T-cell (primary cell): ENCODE results near the gene STX8. TPM values are rescaled to one million over a fixed set of nuclear protein-coding genes. Genes with fewer than 3 reads are reported as not detected.

Source experiments
- ATAC-seq, 4 experiments: fragments of 200-7000 bp in 3 of 4; fragments of 150-1000 bp in 1 of 4; cut with Tn5 transposase; replicated peaks in 1 of 4; 1 replicate in 3 of 4; 2 replicates in 1 of 4; pipeline ENCODE4 v1.10.0; 2021; ENCODE audit warnings: moderate library complexity in 3 of 4, mild to moderate bottlenecking in 2 of 4, moderate number of reproducible peaks in 1 of 4
- CTCF ChIA-PET, 2 donors: fragments of 300-600 bp; sonication (Branson Sonifier 250); formaldehyde crosslinking; loops; one replicate each; lab custom pipeline; 2022; ENCODE audit warnings: antibody characterized with exemption in 2 of 2; lab: Charles Lee
- POLR2A ChIA-PET, 2 donors: fragments of 300-600 bp; sonication (Branson Sonifier 250); formaldehyde crosslinking; loops; one replicate each; lab custom pipeline; 2022; ENCODE audit warnings: antibody characterized with exemption in 2 of 2; lab: Charles Lee
- DNase-seq, 35 experiments: peaks; one replicate each; pipeline versions ENCODE4 v3.0.0 to v3.0.0-alpha.2; 2013 to 2023
- H3K27ac ChIP-seq: one replicate; pipeline ENCODE4 v1.5.1; 2013; ENCODE audit warnings: low read length
- H3K27me3 ChIP-seq, 2 experiments: replicated peaks in 1 of 2; 1 replicate in 1 of 2; 2 replicates in 1 of 2; pipeline versions ENCODE4 v1.6.1 to v1.7.0; 2013; ENCODE audit warnings: low read length in 1 of 2, mixed read lengths in 1 of 2; ENCODE audit not compliant: control insufficient read depth in 2 of 2, insufficient read depth in 2 of 2; ENCODE audit errors: extremely low read depth in 1 of 2
- H3K36me3 ChIP-seq, 2 donors: 1 replicate in 1 of 2; 2 replicates in 1 of 2; pipeline versions ENCODE4 v1.6.1 to v1.7.0; 2013; ENCODE audit warnings: low read length in 1 of 2; ENCODE audit not compliant: control insufficient read depth in 2 of 2, insufficient read depth in 1 of 2; ENCODE audit errors: extremely low read depth in 1 of 2
- H3K4me1 ChIP-seq, 2 experiments: 1 replicate in 1 of 2; 2 replicates in 1 of 2; pipeline versions ENCODE4 v1.6.1 to v1.7.0; 2013; ENCODE audit warnings: low read length in 2 of 2, mixed read lengths in 1 of 2; ENCODE audit not compliant: insufficient read depth in 2 of 2, control insufficient read depth in 1 of 2; ENCODE audit errors: extremely low read depth in 1 of 2
- H3K4me3 ChIP-seq, 2 donors: 1 replicate in 1 of 2; 2 replicates in 1 of 2; pipeline versions ENCODE4 v1.5.1 to v1.7.0; 2013; ENCODE audit warnings: mild to moderate bottlenecking in 2 of 2, low read length in 1 of 2, moderate library complexity in 1 of 2; ENCODE audit not compliant: control insufficient read depth in 1 of 2; ENCODE audit errors: extremely low read depth in 1 of 2
- H3K9me3 ChIP-seq: 2 replicates; pipeline ENCODE4 v1.7.0; 2013
- H3K27ac Mint-ChIP-seq, 2 donors: one replicate each; pipeline ENCODE4 v1.8.0; 2020 to 2021; ENCODE audit warnings: mild to moderate bottlenecking in 2 of 2, mixed read lengths in 2 of 2
- H3K27me3 Mint-ChIP-seq, 2 donors: one replicate each; pipeline ENCODE4 v1.8.0; 2021 to 2022; ENCODE audit warnings: mixed read lengths in 2 of 2
- H3K36me3 Mint-ChIP-seq: one replicate; pipeline ENCODE4 v1.8.0; 2021; ENCODE audit warnings: mixed read lengths
- H3K4me1 Mint-ChIP-seq, 3 donors: one replicate each; pipeline ENCODE4 v1.8.0; 2020 to 2022; ENCODE audit warnings: mixed read lengths in 3 of 3, mild to moderate bottlenecking in 1 of 3
- H3K4me3 Mint-ChIP-seq, 3 donors: one replicate each; pipeline ENCODE4 v1.8.0; 2020 to 2022; ENCODE audit warnings: mild to moderate bottlenecking in 3 of 3, mixed read lengths in 3 of 3, moderate library complexity in 3 of 3
- H3K9me3 Mint-ChIP-seq, 3 donors: one replicate each; pipeline ENCODE4 v1.8.0; 2020 to 2022; ENCODE audit warnings: mixed read lengths in 3 of 3
- WGBS: methylation state at CpG from one replicate; pipeline ENCODE4 v1.1.5; 2013; ENCODE audit warnings: missing lambda C conversion rate; ENCODE audit not compliant: insufficient coverage; 5-methylcytosine and 5-hydroxymethylcytosine counted together
- total RNA-seq, 35 experiments: library from RNA in 6 of 35; stranded (reverse) in 6 of 35; fragments of 120-200 nt in 1 of 35; gene quantifications; one replicate each; pipeline versions ENCODE4 v1.2.1 to v1.2.4 and lab custom pipeline; 2013 to 2026

STX8 gene
- total RNA-seq, 5 donors from 2014 or later (not counting 1 experiment from before 2014, with no cell fraction given): 34.1 to 65.2 (median 57.8) TPM

- Histone ChIP-seq H3K36me3 (no peaks in the 10 kb centered on the region), H3K4me1 (peaks cover 4 to 8% of the 10 kb centered on the region in 2 experiments), H3K9me3 (no peaks in the 10 kb centered on the region), H3K27me3 (no peaks in the 10 kb centered on the region), H3K27ac (no peak overlapping the region), H3K4me3 (no peak overlapping the region)
- WGBS: no CpG with 5 or more reads among the region's 8 CpGs
- ChIA-PET CTCF (interaction anchor here (0.6 to 0.7 kb wide), 2 partner anchors 98 to 158 kb away, joined by 4 to 5 read pairs; no protein-coding TSS in a partner anchor), POLR2A (no interaction called here)
- DNase-seq: peak in 27 of 35 experiments; percentile 2 to 49 (median 19)
- peak overlapping the region in 1 of 2 donors; percentile 24 for H3K27ac Mint-ChIP-seq
- ATAC-seq: peak in 3 of 4 experiments; percentile 67 to 75 (median 71)
- H3K9me3 Mint-ChIP-seq: no peaks in the 10 kb centered on the region
- H3K4me1 Mint-ChIP-seq: peaks cover 34 to 35% (median 35%) of the 10 kb centered on the region in 3 donors
- no peaks in the 10 kb centered on the region for H3K27me3 Mint-ChIP-seq
- no peaks in the 10 kb centered on the region for H3K36me3 Mint-ChIP-seq
- H3K4me3 Mint-ChIP-seq: no peak overlapping the region
Measured at GRCh38 chr17:9291912-9292560, 283.6 kb downstream of the STX8 start.

GRCh38 chr17:9290226-9290613, 285.4 kb downstream of the STX8 start:
- ATAC-seq: no peak
- H3K27ac ChIP-seq: no peak overlapping the region

DNA sequence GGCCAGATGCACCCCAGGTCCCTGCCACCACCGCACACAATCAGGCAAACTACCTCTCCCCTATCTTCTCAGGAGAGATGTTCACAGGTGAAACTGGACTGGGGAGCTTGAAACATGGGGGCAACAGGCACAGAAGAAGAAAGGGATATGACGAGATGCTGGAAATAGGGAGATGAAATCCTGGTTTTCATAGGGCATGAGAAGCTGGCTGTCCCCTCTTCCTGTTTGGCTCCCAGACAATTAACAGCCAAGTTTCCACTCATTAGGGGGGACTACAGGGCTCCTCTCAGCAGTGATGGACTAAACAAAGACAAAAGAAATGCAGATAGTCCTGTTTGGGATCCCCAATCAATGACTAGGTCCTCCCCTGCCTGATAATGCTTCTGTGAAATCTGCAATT, 288.3 kb downstream of the STX8 start:
- Mint-ChIP-seq H3K27ac (no peak overlapping the region), H3K36me3 (peaks cover 10% of the 10 kb centered on the region), H3K9me3 (no peaks in the 10 kb centered on the region), H3K27me3 (no peaks in the 10 kb centered on the region), H3K4me1 (peaks cover 29 to 31% (median 30%) of the 10 kb centered on the region in 3 donors), H3K4me3 (no peak overlapping the region)
- H3K27ac ChIP-seq: no peak overlapping the region
- ATAC-seq (no peak), DNase-seq (no peak)
- no CpG with 5 or more reads among the region's 2 CpGs for WGBS
- CTCF ChIA-PET: no interaction called here
- no peaks in the 10 kb centered on the region for H3K36me3 ChIP-seq
- H3K4me1 ChIP-seq: peaks cover 4 to 8% of the 10 kb centered on the region in 2 experiments
- no peaks in the 10 kb centered on the region for H3K27me3 ChIP-seq
- POLR2A ChIA-PET: no interaction called here
- no peaks in the 10 kb centered on the region for H3K9me3 ChIP-seq
- H3K4me3 ChIP-seq: no peak overlapping the region

More at GRCh38 chr17:9290226-9290613, 285.4 kb downstream of the STX8 start:
- peak overlapping the region; percentile 41 to 79 for H3K27ac Mint-ChIP-seq
- H3K4me3 Mint-ChIP-seq: peak overlapping the region in 1 of 3 donors; percentile 7
- Histone ChIP-seq H3K4me1 (peaks cover 4 to 8% of the 10 kb centered on the region in 2 experiments), H3K4me3 (no peak overlapping the region), H3K9me3 (no peaks in the 10 kb centered on the region), H3K36me3 (no peaks in the 10 kb centered on the region), H3K27me3 (no peaks in the 10 kb centered on the region)
- peaks cover 5% of the 10 kb centered on the region for H3K36me3 Mint-ChIP-seq
- H3K4me1 Mint-ChIP-seq: peaks cover 34 to 35% (median 35%) of the 10 kb centered on the region in 3 donors
- DNase-seq: no peak
- WGBS: 90% methylated on average over 2 of the region's 7 CpGs
- POLR2A ChIA-PET: no interaction called here
- H3K9me3 Mint-ChIP-seq: no peaks in the 10 kb centered on the region
- CTCF ChIA-PET: no interaction called here
- H3K27me3 Mint-ChIP-seq: no peaks in the 10 kb centered on the region

DNA sequence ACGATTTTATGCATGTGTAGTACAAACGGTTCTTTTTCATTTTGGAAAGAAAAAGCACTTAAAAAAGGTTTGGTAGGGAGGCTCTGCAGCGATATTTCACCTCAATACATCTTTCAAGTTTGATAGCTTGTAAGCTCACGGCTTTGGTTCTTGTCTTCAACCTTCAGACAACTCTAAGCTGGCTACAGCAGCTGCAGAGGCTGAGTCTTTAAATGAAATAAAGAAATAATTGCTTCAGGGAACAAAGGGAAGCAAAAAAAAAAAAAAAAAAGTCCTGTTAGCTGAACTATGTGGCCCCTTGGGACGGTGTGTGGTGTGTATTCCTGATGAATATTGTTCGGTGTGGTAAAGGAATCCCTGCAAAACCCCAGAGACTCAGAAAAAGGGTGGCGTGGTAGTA, 289.2 kb downstream of the STX8 start:
- H3K27me3 ChIP-seq: no peaks in the 10 kb centered on the region
- CTCF ChIA-PET: interaction anchor here in 1 of 2 donors (0.7 kb wide), 1 partner anchor 14 kb away, joined by 5 read pairs; no protein-coding TSS in a partner anchor
- H3K27ac ChIP-seq: no peak overlapping the region
- peak overlapping the region in 1 of 3 donors; percentile 15 for H3K4me3 Mint-ChIP-seq
- H3K4me1 Mint-ChIP-seq: peaks cover 23 to 25% (median 25%) of the 10 kb centered on the region in 3 donors
- POLR2A ChIA-PET: no interaction called here
- H3K4me3 ChIP-seq: no peak overlapping the region
- no peaks in the 10 kb centered on the region for H3K9me3 Mint-ChIP-seq
- H3K27ac Mint-ChIP-seq: no peak overlapping the region
- H3K36me3 Mint-ChIP-seq: peaks cover 10% of the 10 kb centered on the region
- H3K9me3 ChIP-seq: no peaks in the 10 kb centered on the region
- peaks cover 4 to 8% of the 10 kb centered on the region in 2 experiments for H3K4me1 ChIP-seq
- no peaks in the 10 kb centered on the region for H3K27me3 Mint-ChIP-seq
- no peaks in the 10 kb centered on the region for H3K36me3 ChIP-seq
- WGBS: 93% methylated on average over 3 of the region's 7 CpGs
- no peak for DNase-seq
- no peak for ATAC-seq

DNA sequence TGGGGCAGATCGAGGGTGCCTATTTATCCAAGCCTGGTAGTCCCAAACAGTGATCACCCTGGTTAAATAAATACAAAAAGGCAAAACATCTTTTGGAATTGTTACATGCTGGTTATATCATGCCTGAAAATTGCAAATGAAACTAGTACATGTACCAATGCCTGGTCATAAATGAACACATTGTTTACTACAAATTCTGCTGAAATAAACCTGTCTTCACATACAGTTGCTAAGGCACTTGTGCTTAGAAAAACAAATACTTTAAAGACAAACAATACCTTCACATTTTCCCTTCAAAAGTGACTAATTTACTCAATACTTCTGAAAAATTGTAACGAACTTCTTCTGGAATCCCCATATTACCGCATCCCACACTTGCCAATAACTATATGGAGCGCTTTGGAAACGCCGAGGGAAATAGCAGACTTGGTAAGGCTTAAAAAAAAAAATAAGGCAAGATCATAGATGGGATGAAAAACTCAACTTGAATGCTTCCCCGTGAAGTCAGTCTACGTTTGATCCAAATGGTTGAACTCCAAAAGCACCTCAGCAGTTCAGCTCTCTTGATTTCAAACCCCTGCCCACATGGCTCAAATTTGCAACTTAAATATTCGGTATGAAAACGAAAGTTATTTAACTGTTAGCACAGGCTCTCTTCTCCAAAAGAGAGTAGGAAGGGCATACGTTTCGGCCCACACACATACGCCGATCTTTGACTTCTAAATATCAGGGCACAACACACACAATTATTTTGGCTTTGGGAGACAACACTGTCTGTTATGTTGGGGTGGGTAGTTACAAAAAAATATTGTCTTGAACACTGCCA, 289.8 kb downstream of the STX8 start:
- Histone ChIP-seq H3K4me1 (peaks cover 4 to 8% of the 10 kb centered on the region in 2 experiments), H3K9me3 (no peaks in the 10 kb centered on the region), H3K27ac (no peak overlapping the region), H3K36me3 (no peaks in the 10 kb centered on the region), H3K27me3 (no peaks in the 10 kb centered on the region), H3K4me3 (no peak overlapping the region)
- Mint-ChIP-seq H3K4me1 (peaks cover 20% of the 10 kb centered on the region in 3 donors), H3K4me3 (peak overlapping the region in 1 of 3 donors; percentile 15), H3K9me3 (no peaks in the 10 kb centered on the region), H3K36me3 (peaks cover 15% of the 10 kb centered on the region), H3K27me3 (no peaks in the 10 kb centered on the region), H3K27ac (no peak overlapping the region)
- WGBS: 93% methylated on average over 6 of the region's 14 CpGs
- ATAC-seq (no peak), DNase-seq (no peak)
- ChIA-PET POLR2A (no interaction called here), CTCF (interaction anchor here in 1 of 2 donors (0.7 kb wide), 1 partner anchor 14 kb away, joined by 5 read pairs; no protein-coding TSS in a partner anchor)

DNA sequence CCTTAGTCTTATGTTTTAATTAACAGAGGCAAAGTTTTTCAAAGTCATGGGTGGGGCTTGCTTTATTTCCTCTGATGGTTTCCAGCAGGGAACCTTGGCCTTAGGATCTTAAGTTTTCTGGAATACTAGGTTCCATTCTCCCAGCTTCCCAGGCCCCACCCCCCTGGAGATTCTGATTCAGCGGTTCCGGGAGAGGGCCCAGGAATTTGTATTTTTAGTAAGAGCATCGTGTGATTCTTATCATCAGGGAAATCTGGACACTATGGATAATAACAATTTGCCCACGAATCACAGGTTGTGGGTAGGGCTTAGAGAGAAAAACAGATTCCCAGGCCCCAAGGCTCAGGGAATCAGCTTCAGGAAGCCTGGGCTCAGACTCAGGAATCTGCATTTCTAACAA, 290.7 kb downstream of the STX8 start:
- Histone ChIP-seq H3K27ac (no peak overlapping the region), H3K27me3 (no peaks in the 10 kb centered on the region), H3K9me3 (no peaks in the 10 kb centered on the region), H3K4me3 (no peak overlapping the region), H3K4me1 (peaks cover 0 to 2% of the 10 kb centered on the region in 2 experiments), H3K36me3 (no peaks in the 10 kb centered on the region)
- no peak overlapping the region for H3K4me3 Mint-ChIP-seq
- no peak for DNase-seq
- no peak for ATAC-seq
- no peak overlapping the region for H3K27ac Mint-ChIP-seq
- no peaks in the 10 kb centered on the region for H3K9me3 Mint-ChIP-seq
- WGBS: no CpG with 5 or more reads among the region's 4 CpGs
- peaks cover 10 to 11% (median 10%) of the 10 kb centered on the region in 3 donors for H3K4me1 Mint-ChIP-seq
- peaks cover 17% of the 10 kb centered on the region for H3K36me3 Mint-ChIP-seq
- CTCF ChIA-PET: no interaction called here
- POLR2A ChIA-PET: no interaction called here
- no peaks in the 10 kb centered on the region for H3K27me3 Mint-ChIP-seq
